Measurements from ENCODE around the gene TASP1.

TASP1 gene

DNA sequence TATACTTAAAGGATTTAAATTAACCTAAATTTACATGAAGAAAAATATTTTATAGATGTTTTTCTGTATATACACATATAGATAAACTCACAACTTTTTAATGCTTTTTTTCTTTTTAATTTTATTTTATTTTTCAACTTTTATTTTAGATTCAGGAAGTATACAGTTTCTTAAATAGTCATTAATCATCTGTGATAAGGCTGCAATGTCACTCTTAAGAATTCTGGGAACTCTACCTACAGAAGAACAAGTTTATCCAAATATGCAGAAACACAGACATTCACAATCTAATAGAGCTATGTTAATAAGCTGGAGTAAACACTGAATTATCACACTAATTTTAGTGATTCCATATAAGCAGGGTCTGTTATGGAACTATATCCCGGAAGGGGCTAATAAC, 181.2 kb downstream of the TASP1 start:
- DNase-seq (ENCODE audit: insufficient read length, low spot score), result no peak
- FAIRE-seq, result no peak
- TF ChIP-seq, protein P1, sequence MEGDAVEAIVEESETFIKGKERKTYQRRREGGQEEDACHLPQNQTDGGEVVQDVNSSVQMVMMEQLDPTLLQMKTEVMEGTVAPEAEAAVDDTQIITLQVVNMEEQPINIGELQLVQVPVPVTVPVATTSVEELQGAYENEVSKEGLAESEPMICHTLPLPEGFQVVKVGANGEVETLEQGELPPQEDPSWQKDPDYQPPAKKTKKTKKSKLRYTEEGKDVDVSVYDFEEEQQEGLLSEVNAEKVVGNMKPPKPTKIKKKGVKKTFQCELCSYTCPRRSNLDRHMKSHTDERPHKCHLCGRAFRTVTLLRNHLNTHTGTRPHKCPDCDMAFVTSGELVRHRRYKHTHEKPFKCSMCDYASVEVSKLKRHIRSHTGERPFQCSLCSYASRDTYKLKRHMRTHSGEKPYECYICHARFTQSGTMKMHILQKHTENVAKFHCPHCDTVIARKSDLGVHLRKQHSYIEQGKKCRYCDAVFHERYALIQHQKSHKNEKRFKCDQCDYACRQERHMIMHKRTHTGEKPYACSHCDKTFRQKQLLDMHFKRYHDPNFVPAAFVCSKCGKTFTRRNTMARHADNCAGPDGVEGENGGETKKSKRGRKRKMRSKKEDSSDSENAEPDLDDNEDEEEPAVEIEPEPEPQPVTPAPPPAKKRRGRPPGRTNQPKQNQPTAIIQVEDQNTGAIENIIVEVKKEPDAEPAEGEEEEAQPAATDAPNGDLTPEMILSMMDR (IDR thresholded peaks at IDR 0.05; ENCODE audit: insufficient read depth, missing control alignments), result no peak

DNA sequence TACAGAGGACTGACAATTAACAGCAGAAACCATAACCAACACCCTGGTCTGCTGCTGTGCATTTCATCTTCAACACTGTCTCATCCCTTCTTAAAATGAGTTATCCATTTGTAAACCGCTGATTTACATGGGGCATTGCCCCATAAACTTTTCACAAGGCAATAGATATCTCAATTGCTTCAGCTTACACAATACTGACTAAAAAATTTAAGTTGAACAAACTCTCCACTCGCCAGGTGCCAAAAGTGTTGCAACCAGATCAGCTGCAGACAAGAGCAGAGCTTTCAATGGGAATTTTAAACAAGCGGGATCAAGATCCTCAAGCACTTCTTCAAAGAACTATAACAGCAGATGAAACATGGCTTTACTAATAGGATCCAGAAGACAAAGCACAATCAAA, 183.0 kb downstream of the TASP1 start:
- FAIRE-seq (no peak), DNase-seq (ENCODE audit: insufficient read length, low spot score) (no peak)
- TF ChIP-seq, protein P1 (IDR thresholded peaks at IDR 0.05; ENCODE audit: insufficient read depth, missing control alignments), result no peak

DNA sequence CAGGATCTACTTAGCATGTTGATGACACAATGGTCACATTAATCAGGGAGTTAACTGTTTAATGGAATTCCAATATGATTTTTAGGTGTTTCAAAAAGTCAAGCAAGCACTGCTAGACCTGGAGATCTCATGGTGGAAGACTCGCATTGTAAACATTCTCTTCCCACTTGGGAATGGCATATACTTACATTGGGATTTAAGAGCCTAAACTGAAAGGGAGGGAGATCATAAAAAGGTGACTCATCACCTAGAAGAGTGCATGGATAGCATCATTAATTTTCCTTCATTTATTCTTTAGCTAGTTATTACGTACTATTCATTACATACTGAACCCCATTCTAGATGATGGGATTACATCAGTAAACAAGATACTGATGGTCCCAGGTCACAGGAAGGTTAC, 185.4 kb downstream of the TASP1 start:
- DNase-seq (ENCODE audit: insufficient read length, low spot score) (no peak), FAIRE-seq (no peak)
- TF ChIP-seq, protein P1 (IDR thresholded peaks at IDR 0.05; ENCODE audit: insufficient read depth, missing control alignments), result no peak

DNA sequence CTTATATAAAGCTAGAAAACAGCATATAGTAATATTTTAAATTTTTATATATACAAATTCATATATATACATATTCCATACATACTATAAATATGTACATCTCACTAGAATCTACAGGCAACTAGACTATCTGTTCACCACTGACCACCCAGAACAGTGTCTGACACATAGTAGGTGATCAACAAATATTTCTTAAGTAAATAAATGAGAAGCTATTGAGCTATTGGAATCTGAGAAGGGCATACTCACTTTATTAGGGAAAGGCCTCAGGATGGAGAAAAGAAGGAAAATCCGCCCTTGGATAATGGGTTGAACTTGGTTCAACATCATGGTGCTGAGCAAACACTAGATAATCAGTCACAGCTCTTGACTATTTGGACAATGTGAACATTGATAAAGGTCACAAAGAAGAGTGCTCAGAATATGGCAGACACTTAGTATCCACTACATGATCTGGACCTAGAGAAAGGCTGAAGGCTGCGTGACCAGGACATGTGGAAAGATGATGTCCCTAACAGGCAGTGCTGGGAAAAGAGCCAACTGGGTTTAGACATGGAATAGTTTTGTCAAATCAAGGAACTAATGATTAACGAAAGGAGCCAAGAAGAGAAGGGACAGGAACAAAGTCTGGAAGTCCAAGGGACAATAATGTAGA, 186.1 kb downstream of the TASP1 start:
- TF ChIP-seq, protein P1 (IDR thresholded peaks at IDR 0.05; ENCODE audit: insufficient read depth, missing control alignments), result no peak
- FAIRE-seq (no peak), DNase-seq (ENCODE audit: insufficient read length, low spot score) (no peak)

DNA sequence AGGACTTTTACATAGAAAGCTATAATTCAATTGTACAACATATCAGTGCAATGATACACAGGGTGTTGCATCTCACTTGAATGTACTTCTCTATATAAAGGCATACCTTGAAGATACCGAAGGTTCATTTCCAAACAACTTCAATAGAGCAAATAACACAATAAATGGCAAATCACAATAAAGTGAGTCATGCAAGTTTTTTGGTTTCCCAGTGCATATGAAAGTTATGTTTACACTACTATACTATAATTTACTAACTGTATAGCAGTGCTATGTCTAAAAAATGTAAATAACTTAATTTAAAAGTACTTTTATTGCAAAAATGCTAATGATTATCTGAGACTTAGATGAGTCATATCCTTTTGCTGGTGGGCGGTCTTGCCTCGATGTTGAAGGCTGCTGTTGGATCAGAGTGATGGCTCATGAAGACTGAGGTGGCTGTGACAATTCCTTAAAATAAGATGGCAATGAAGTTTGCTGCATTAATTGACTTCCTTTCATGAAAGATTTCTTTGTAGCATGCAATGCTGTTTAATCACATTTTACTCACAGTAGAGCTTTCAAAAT, 188.8 kb downstream of the TASP1 start:
- no peak for DNase-seq (ENCODE audit: insufficient read length, low spot score)
- TF ChIP-seq, protein P1 (IDR thresholded peaks at IDR 0.05; ENCODE audit: insufficient read depth, missing control alignments), result no peak
- FAIRE-seq, result no peak

DNA sequence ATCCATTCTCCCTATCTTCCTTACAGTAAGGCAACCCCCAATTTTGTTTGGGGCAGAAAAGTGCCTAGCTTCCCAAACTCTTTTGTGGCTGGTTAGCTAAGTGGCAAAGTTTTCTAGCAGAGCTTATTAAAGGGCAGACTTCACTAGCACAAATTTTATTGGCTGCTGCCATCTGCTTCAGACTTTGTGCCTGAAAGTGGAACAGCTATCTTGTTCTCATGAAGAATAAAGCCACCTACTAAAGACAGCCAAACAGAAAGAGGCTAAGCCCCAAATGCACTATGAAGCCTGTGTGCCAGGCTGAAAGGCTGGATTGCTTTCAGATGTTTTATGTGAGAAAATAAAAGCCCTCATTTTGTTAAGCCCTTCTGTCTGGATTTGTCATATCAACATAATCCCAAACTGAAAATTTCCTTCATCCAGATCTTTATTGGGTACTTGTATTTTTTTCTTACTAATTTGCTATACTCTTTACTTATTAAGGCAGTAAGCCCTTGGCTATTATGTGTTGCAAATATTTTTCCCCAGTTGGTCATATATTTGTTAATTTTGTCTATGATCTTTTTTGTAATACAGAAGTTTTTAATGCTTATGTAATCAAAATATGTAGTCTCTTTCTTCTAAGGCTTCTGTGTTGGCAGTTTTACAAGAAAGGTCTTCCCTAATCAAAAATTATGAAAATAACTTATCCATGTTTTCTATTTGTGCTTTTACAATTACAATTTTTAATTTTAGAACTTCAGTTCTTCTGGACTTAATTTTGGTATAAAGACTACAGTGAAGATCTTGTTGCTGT, 191.1 kb downstream of the TASP1 start:
- FAIRE-seq, result no peak
- DNase-seq (ENCODE audit: insufficient read length, low spot score), result no peak
- TF ChIP-seq, protein P1 (IDR thresholded peaks at IDR 0.05; ENCODE audit: insufficient read depth, missing control alignments), result no peak

DNA sequence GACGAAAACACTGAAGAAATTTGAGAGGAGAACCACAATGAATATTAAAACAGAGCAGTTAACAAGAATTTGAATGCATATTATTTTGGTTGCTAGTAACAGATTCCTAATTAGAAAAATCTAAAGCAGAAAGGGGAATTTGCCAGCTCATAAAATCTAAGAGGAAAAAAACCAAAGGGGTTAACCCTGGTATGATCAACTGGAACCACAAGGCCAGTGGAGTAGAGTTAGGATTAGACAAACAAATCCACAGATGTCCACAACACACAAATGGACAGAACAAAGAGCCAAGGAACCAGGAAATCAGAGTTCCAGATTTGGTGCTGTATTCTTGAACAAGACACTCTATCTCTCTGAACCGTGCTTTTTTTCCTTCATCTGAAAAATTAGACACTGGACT, 195.0 kb downstream of the TASP1 start:
- no peak for FAIRE-seq
- no peak for DNase-seq (ENCODE audit: insufficient read length, low spot score)
- TF ChIP-seq, protein P1 (IDR thresholded peaks at IDR 0.05; ENCODE audit: insufficient read depth, missing control alignments), result no peak

Data from D721Med (cell line).